GM23338 (cell line): ENCODE data around the gene KCNA1. TPM values are rescaled to one million over a fixed set of nuclear protein-coding genes. Genes with fewer than 3 reads are reported as not detected.

Experiments used
- ATAC-seq: fragments of 200-7000 bp; cut with Tn5 transposase; 3 replicates; pipeline ENCODE4 v1.9.1; 2020
- DNase-seq: peaks from one replicate; pipeline ENCODE4 v3.0.0-alpha.2; 2015; ENCODE audit warnings: low spot score
- H2AFZ ChIP-seq: fragments of 200-600 bp; sonication (generic); 2 replicates; pipeline ENCODE4 v1.8.0; 2016; ENCODE audit warnings: antibody characterized with exemption, mild to moderate bottlenecking, moderate library complexity
- H3F3A ChIP-seq: fragments of 200-600 bp; sonication (generic); replicated peaks from 2 replicates; pipeline ENCODE4 v1.8.0; 2017; ENCODE audit warnings: antibody characterized with exemption, mixed run types, low read depth
- H3K27ac ChIP-seq: fragments of 200-600 bp; sonication (generic); 2 replicates; pipeline ENCODE4 v1.6.1; 2016; ENCODE audit warnings: low read depth
- H3K27me3 ChIP-seq: fragments of 200-600 bp; sonication (generic); 2 replicates; pipeline ENCODE4 v1.8.0; 2016; ENCODE audit warnings: mild to moderate bottlenecking, mixed run types, moderate library complexity; ENCODE audit not compliant: insufficient read depth
- H3K36me3 ChIP-seq: fragments of 200-600 bp; sonication (generic); 2 replicates; pipeline ENCODE4 v1.8.0; 2016; ENCODE audit warnings: mild to moderate bottlenecking; ENCODE audit not compliant: insufficient read depth
- H3K4me1 ChIP-seq: fragments of 200-600 bp; sonication (generic); 2 replicates; pipeline ENCODE4 v1.8.0; 2016; ENCODE audit warnings: mild to moderate bottlenecking, moderate library complexity; ENCODE audit not compliant: insufficient read depth
- H3K4me2 ChIP-seq: fragments of 200-600 bp; sonication (generic); 2 replicates; pipeline ENCODE4 v1.7.1; 2017; ENCODE audit warnings: mixed run types
- H3K4me3 ChIP-seq: fragments of 200-600 bp; sonication (generic); 2 replicates; pipeline ENCODE4 v1.6.1; 2016; ENCODE audit warnings: mixed run types
- H3K79me2 ChIP-seq: fragments of 200-600 bp; sonication (generic); replicated peaks from 2 replicates; pipeline ENCODE4 v1.8.0; 2017; ENCODE audit warnings: mild to moderate bottlenecking; ENCODE audit not compliant: insufficient read depth
- H3K9me2 ChIP-seq: fragments of 200-600 bp; sonication (generic); 2 replicates; pipeline ENCODE4 v1.8.0; 2017; ENCODE audit not compliant: insufficient read depth
- H4K20me1 ChIP-seq: fragments of 200-600 bp; sonication (generic); replicated peaks from 2 replicates; pipeline ENCODE4 v1.8.0; 2017; ENCODE audit warnings: mild to moderate bottlenecking; ENCODE audit not compliant: insufficient read depth
- H3K27ac Mint-ChIP-seq: 2 replicates; pipeline ENCODE4 v1.8.0; 2020; ENCODE audit warnings: inconsistent platforms, mild to moderate bottlenecking, moderate library complexity, mixed read lengths
- H3K27me3 Mint-ChIP-seq: 3 replicates; pipeline ENCODE4 v1.8.0; 2022; ENCODE audit warnings: low read depth, mild to moderate bottlenecking, moderate library complexity, mixed read lengths, inconsistent platforms; ENCODE audit not compliant: insufficient read depth, poor library complexity
- H3K36me3 Mint-ChIP-seq: 3 replicates; pipeline ENCODE4 v1.8.0; 2021; ENCODE audit warnings: low read depth, mild to moderate bottlenecking, inconsistent platforms, moderate library complexity, mixed read lengths
- H3K4me1 Mint-ChIP-seq: 3 replicates; pipeline ENCODE4 v1.8.0; 2020; ENCODE audit warnings: mild to moderate bottlenecking, inconsistent platforms, mixed read lengths
- H3K4me3 Mint-ChIP-seq: 3 replicates; pipeline ENCODE4 v1.8.0; 2021; ENCODE audit warnings: moderate library complexity, mild to moderate bottlenecking, inconsistent platforms, mixed read lengths
- H3K9me3 Mint-ChIP-seq: 3 replicates; pipeline ENCODE4 v1.8.0; 2020; ENCODE audit warnings: moderate library complexity, mild to moderate bottlenecking, inconsistent platforms, mixed read lengths
- CREB1 ChIP-seq: fragments of 250-450 bp; sonication (Bioruptor Pico); IDR thresholded peaks from 2 replicates; pipeline ENCODE4 v1.5.0; 2020; ENCODE audit warnings: low read depth, mild to moderate bottlenecking, moderate library complexity
- CTCF ChIP-seq, 2 experiments: fragments of 200-600 bp in 1 of 2; sonication (generic) in 1 of 2; conservative IDR thresholded peaks; 2 replicates each; pipeline versions ENCODE4 v1.5.1 to v1.6.1; 2016 to 2017; ENCODE audit warnings: antibody characterized with exemption in 2 of 2, low read depth in 2 of 2, mild to moderate bottlenecking in 2 of 2, moderate library complexity in 1 of 2
- ETS1 ChIP-seq: IDR thresholded peaks from 2 replicates; pipeline ENCODE4 v1.6.1; 2016; ENCODE audit warnings: antibody characterized with exemption
- EZH2 ChIP-seq: fragments of 200-600 bp; sonication (generic); IDR thresholded peaks from one replicate; pipeline ENCODE4 v1.8.0; 2017; ENCODE audit warnings: antibody characterized with exemption, mild to moderate bottlenecking, low read depth; ENCODE audit not compliant: unreplicated experiment
- JUNB ChIP-seq: IDR thresholded peaks from one replicate; pipeline ENCODE4 v1.6.1; 2016; ENCODE audit warnings: antibody characterized with exemption; ENCODE audit not compliant: unreplicated experiment
- NANOG ChIP-seq: IDR thresholded peaks from 2 replicates; pipeline ENCODE4 v1.6.1; 2016; ENCODE audit warnings: antibody characterized with exemption, borderline replicate concordance
- POLR2AphosphoS5 ChIP-seq: IDR thresholded peaks from 2 replicates; pipeline ENCODE4 v1.6.1; 2016; ENCODE audit warnings: antibody characterized with exemption, low read depth
- REST ChIP-seq: IDR thresholded peaks from one replicate; pipeline ENCODE4 v1.6.1; 2018; ENCODE audit warnings: antibody characterized with exemption; ENCODE audit not compliant: unreplicated experiment
- ZNF114 ChIP-seq: fragments of 250-450 bp; sonication (Bioruptor Pico); IDR thresholded peaks from 2 replicates; pipeline ENCODE4 v1.5.0; 2020; ENCODE audit warnings: mild to moderate bottlenecking, moderate library complexity
- ZNF462 ChIP-seq: fragments of 250-450 bp; sonication (Bioruptor Pico); IDR thresholded peaks from 2 replicates; pipeline ENCODE4 v1.5.0; 2020; ENCODE audit warnings: mild to moderate bottlenecking, moderate library complexity
- polyA plus RNA-seq: library from polyadenylated mRNA; unstranded; fragments of >200 nt; fragmentation: Nextera tagmentation; extraction: Ambion mirVana; gene quantifications from 2 replicates; pipeline ENCODE4 v1.2.1, GENCODE V29; 2016
- total RNA-seq: library from RNA; depleted of rRNA; stranded (reverse); fragments of >200 nt; shearing (Covaris generic); gene quantifications from 2 replicates; pipeline ENCODE4 v1.2.3, GENCODE V29; 2014

The KCNA1 gene
- total and polyA plus RNA-seq, 2 experiments from 2014 or later: 0.10 to 1.2 TPM

GRCh38 chr12:4951083-4951482, 41.4 kb downstream of the KCNA1 start (continued):
- no peak for TF ChIP-seq REST
- TF ChIP-seq CTCF (conservative IDR thresholded peaks at IDR 0.05; ENCODE audit: low read depth in 2 of 2): no peak
- TF ChIP-seq ZNF114 (CRISPR knock-in tag): no peak

GRCh38 chr12:4951601-4952000, 41.9 kb downstream of the KCNA1 start:
- Mint-ChIP-seq H3K4me3 (no peak overlapping the region), H3K9me3 (no peaks in the 10 kb centered on the region; the same call in 2 of the 3 replicates), H3K27ac (no peak overlapping the region), H3K36me3 (no peaks in the 10 kb centered on the region), H3K4me1 (peaks cover 23% of the 10 kb centered on the region), H3K27me3 (peaks cover 17% of the 10 kb centered on the region)
- Histone ChIP-seq H4K20me1 (no peaks in the 10 kb centered on the region; the same call in 1 of the 2 replicates), H3K4me3 (no peak overlapping the region), H3F3A (no peaks in the 10 kb centered on the region), H3K9me2 (no peaks in the 10 kb centered on the region), H3K4me2 (no peak overlapping the region), H3K36me3 (no peaks in the 10 kb centered on the region), H3K27me3 (0 out of 2 replicates have a peak, but pooled peaks cover 8% of the 10 kb centered on the region), H3K79me2 (no peaks in the 10 kb centered on the region), H2AFZ (peak overlapping the region; percentile 63; the same call in 1 of the 2 replicates), H3K27ac (no peak overlapping the region), H3K4me1 (no peaks in the 10 kb centered on the region)
- ATAC-seq (peak; percentile 65), DNase-seq (no peak)
- TF ChIP-seq CTCF (conservative IDR thresholded peaks at IDR 0.05; ENCODE audit: low read depth in 2 of 2) (no peak), NANOG (no peak), CREB1 (CRISPR knock-in tag) (no peak), ZNF114 (CRISPR knock-in tag) (no peak), EZH2 (no peak), ETS1 (no peak), POLR2AphosphoS5 (no peak), ZNF462 (no peak), JUNB (no peak)
